ENCODE data around the gene WRNIP1.
"Not testable (repeated sequence)": the region's sequence is repeated elsewhere in the genome, so short reads cannot be mapped to it uniquely, and the experiment has no call there.

The WRNIP1 gene

GRCh38 chr6:2741756-2742155 lies 23.4 kb upstream of the WRNIP1 start:
- DNase-seq: no peak

- no peak for DNase-seq
Measured at GRCh38 chr6:2743280-2744208, 21.6 kb upstream of the WRNIP1 start.

GRCh38 chr6:2744209-2744771 lies 20.9 kb upstream of the WRNIP1 start:
- peak; percentile 7 for DNase-seq

GRCh38 chr6:2744778-2745177 lies 20.4 kb upstream of the WRNIP1 start:
- no peak for DNase-seq

GRCh38 chr6:2745246-2745645 lies 19.9 kb upstream of the WRNIP1 start:
- DNase-seq: no peak

GRCh38 chr6:2746557-2747061 lies 18.6 kb upstream of the WRNIP1 start:
- no peak for DNase-seq

GRCh38 chr6:2748183-2748582 lies 17.0 kb upstream of the WRNIP1 start:
- no peak for DNase-seq

- peak; percentile 47 for DNase-seq
Measured at GRCh38 chr6:2749969-2750600, 15.1 kb upstream of the WRNIP1 start.

- DNase-seq: no peak
Measured at GRCh38 chr6:2750832-2751231, 14.4 kb upstream of the WRNIP1 start, which contains the start of gene MYLK4. MYLK4 (minus strand) TSS chr6:2750922; CDS start chr6:2749294, 1,628 bp downstream.

- no peak for DNase-seq
Measured at GRCh38 chr6:2751871-2752270, 13.3 kb upstream of the WRNIP1 start.

- no peak for DNase-seq
Measured at GRCh38 chr6:2752477-2753109, 12.6 kb upstream of the WRNIP1 start.

- no peak for DNase-seq
Measured at GRCh38 chr6:2753110-2753489, 12.1 kb upstream of the WRNIP1 start.

- DNase-seq: no peak
Measured at GRCh38 chr6:2753743-2754142, 11.4 kb upstream of the WRNIP1 start.

GRCh38 chr6:2754393-2754792 lies 10.8 kb upstream of the WRNIP1 start:
- no peak for DNase-seq

GRCh38 chr6:2754911-2755310 lies 10.3 kb upstream of the WRNIP1 start:
- no peak for DNase-seq

- DNase-seq: no peak
Measured at GRCh38 chr6:2755456-2755855, 9.7 kb upstream of the WRNIP1 start.

- no peak for DNase-seq
Measured at GRCh38 chr6:2756241-2756640, 9.0 kb upstream of the WRNIP1 start.

- DNase-seq: no peak
Measured at GRCh38 chr6:2756687-2757224, 8.4 kb upstream of the WRNIP1 start.

GRCh38 chr6:2758980-2759379 lies 6.2 kb upstream of the WRNIP1 start:
- DNase-seq: no peak

GRCh38 chr6:2760882-2761842 lies 4.0 kb upstream of the WRNIP1 start:
- DNase-seq: no peak

- not testable (repeated sequence) for DNase-seq
Measured at GRCh38 chr6:2762868-2763267, 2.3 kb upstream of the WRNIP1 start.
